Vagina (tissue), 2 donors: ENCODE results near the gene UQCR11. TPM values are rescaled to one million over a fixed set of nuclear protein-coding genes. Genes with fewer than 3 reads are reported as not detected.

Experiments used
- DNase-seq, 2 donors: peaks; one replicate each; pipeline ENCODE4 v3.0.0-alpha.2; 2017; ENCODE audit errors: extremely low spot score in 2 of 2
- H3K27ac ChIP-seq: fragments of 200-600 bp; sonication (generic); one replicate; pipeline ENCODE4 v1.5.1; 2019
- H3K27me3 ChIP-seq: fragments of 200-600 bp; sonication (generic); one replicate; pipeline ENCODE4 v1.5.1; 2019
- H3K36me3 ChIP-seq, 2 donors: fragments of 200-600 bp; sonication (generic); one replicate each; pipeline ENCODE4 v1.5.1; 2017 to 2019
- H3K4me1 ChIP-seq: fragments of 200-600 bp; sonication (generic); one replicate; pipeline ENCODE4 v1.5.1; 2019
- H3K4me3 ChIP-seq, 2 donors: fragments of 200-600 bp; sonication (generic); 1 replicate in 1 of 2; 2 replicates in 1 of 2; pipeline ENCODE4 v1.5.1; 2016 to 2019
- H3K9me3 ChIP-seq: fragments of 200-600 bp; sonication (generic); one replicate; pipeline ENCODE4 v1.5.1; 2019
- POLR2A ChIP-seq, 2 donors: fragments of 450-650 bp; IDR thresholded peaks; one replicate each; pipeline ENCODE4 v1.6.1; 2017; ENCODE audit warnings: antibody characterized with exemption in 2 of 2, mild to moderate bottlenecking in 2 of 2, moderate library complexity in 2 of 2
- POLR2AphosphoS5 ChIP-seq, 2 donors: sonication (generic); formaldehyde crosslinking; IDR thresholded peaks; one replicate each; pipeline ENCODE4 v1.9.0; 2017; ENCODE audit warnings: antibody characterized with exemption in 2 of 2, mild to moderate bottlenecking in 2 of 2, low read depth in 1 of 2; ENCODE audit not compliant: insufficient read depth in 1 of 2
- intact Hi-C: fragments of 100-400 bp; cut with DNase I; formaldehyde crosslinking; loops from one replicate; pipeline ENCODE4 v1.15.1; 2023
- total RNA-seq: library from RNA; depleted of rRNA; stranded (reverse); fragments of >200 nt; gene quantifications from one replicate; pipeline ENCODE4 v1.2.3, GENCODE V29; 2016
- TF ChIP-seq, protein P1 (sequence below), 3 experiments: fragments of 450-650 bp in 2 of 3; fragments of 200-600 bp in 1 of 3; sonication (generic) in 1 of 3; IDR thresholded peaks; one replicate each; pipeline ENCODE4 v1.5.1; 2017 to 2019; ENCODE audit warnings: antibody characterized with exemption in 3 of 3, mild to moderate bottlenecking in 2 of 3, moderate library complexity in 2 of 3

The UQCR11 gene
- total RNA-seq, 1 donor from 2014 or later: 79.8 TPM

DNA sequence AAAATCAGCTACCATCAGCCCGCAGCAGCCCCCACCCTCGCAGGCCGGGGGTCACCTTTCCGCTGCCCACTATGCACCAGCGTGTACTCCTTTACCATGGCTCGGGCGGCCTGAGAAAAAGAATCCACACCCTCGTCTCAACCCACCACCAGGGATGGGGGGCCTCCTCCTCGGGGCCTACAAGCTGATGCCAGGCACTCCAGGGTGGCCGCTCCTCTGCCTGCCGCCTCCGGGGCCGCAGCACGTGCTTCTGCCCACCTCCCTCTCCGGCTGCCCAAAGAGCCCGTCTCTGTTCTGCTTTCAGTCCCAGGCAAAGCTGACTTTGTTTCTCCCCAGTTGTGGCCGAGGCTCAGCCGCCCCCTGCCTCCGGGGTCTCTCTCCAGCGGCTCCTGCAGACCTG is 26.0 kb downstream of the UQCR11 start:
- H3K4me3 ChIP-seq: no peak overlapping the region
- TF ChIP-seq POLR2A (IDR thresholded peaks at IDR 0.05) (no peak), POLR2AphosphoS5 (IDR thresholded peaks at IDR 0.05; ENCODE audit: insufficient read depth in 1 of 2, low read depth in 1 of 2) (no peak)
- TF ChIP-seq, protein P1, sequence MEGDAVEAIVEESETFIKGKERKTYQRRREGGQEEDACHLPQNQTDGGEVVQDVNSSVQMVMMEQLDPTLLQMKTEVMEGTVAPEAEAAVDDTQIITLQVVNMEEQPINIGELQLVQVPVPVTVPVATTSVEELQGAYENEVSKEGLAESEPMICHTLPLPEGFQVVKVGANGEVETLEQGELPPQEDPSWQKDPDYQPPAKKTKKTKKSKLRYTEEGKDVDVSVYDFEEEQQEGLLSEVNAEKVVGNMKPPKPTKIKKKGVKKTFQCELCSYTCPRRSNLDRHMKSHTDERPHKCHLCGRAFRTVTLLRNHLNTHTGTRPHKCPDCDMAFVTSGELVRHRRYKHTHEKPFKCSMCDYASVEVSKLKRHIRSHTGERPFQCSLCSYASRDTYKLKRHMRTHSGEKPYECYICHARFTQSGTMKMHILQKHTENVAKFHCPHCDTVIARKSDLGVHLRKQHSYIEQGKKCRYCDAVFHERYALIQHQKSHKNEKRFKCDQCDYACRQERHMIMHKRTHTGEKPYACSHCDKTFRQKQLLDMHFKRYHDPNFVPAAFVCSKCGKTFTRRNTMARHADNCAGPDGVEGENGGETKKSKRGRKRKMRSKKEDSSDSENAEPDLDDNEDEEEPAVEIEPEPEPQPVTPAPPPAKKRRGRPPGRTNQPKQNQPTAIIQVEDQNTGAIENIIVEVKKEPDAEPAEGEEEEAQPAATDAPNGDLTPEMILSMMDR (IDR thresholded peaks at IDR 0.05): no peak
- no peaks in the 10 kb centered on the region for H3K4me1 ChIP-seq
- peaks cover 0 to 74% of the 10 kb centered on the region in 2 donors for H3K36me3 ChIP-seq
- H3K27ac ChIP-seq: no peak overlapping the region
- DNase-seq: no peak
- intact Hi-C loops: no loop called here
- H3K27me3 ChIP-seq: no peaks in the 10 kb centered on the region
- no peaks in the 10 kb centered on the region for H3K9me3 ChIP-seq

DNA sequence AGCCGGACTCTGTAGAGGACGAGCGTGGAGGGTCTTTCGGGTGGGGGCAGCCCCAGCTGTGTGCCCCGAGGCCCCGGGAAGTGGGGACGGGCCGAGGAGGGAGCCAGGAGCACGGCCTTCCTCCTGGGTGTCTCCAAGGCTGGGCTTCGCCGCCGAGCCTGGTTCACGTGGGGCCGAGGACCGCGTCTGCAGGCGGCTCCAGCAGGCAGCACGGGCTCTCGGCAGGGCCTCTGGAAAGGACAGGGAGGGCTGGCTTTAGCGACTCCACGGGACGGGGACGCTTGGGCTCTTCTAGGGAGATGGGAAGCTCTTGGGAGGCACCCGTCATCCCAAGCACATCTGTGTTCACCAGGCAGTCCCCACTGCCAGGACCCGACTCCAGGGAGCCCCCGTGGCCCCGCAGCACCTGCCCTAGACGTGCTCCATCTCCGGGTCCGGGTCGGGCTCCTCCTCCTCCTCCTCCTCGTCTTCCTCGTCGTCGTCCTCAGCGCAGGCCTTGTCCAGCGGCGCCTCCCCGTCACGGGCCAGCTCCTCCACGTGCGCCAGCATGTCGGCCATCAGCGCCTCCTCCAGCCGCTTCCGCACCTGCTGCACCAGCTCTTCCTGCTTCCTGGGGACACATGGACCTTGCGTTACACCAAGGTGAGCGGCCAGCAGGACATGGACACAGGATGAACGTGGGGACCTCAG is 27.2 kb downstream of the UQCR11 start:
- Histone ChIP-seq H3K4me3 (no peak overlapping the region), H3K36me3 (peaks cover 0 to 64% of the 10 kb centered on the region in 2 donors), H3K4me1 (no peaks in the 10 kb centered on the region), H3K27me3 (no peaks in the 10 kb centered on the region), H3K27ac (no peak overlapping the region), H3K9me3 (no peaks in the 10 kb centered on the region)
- DNase-seq: no peak
- intact Hi-C loops: no loop called here
- TF ChIP-seq POLR2A (IDR thresholded peaks at IDR 0.05) (no peak), POLR2AphosphoS5 (IDR thresholded peaks at IDR 0.05; ENCODE audit: insufficient read depth in 1 of 2, low read depth in 1 of 2) (no peak)
- TF ChIP-seq, protein P1 (IDR thresholded peaks at IDR 0.05): no peak

DNA sequence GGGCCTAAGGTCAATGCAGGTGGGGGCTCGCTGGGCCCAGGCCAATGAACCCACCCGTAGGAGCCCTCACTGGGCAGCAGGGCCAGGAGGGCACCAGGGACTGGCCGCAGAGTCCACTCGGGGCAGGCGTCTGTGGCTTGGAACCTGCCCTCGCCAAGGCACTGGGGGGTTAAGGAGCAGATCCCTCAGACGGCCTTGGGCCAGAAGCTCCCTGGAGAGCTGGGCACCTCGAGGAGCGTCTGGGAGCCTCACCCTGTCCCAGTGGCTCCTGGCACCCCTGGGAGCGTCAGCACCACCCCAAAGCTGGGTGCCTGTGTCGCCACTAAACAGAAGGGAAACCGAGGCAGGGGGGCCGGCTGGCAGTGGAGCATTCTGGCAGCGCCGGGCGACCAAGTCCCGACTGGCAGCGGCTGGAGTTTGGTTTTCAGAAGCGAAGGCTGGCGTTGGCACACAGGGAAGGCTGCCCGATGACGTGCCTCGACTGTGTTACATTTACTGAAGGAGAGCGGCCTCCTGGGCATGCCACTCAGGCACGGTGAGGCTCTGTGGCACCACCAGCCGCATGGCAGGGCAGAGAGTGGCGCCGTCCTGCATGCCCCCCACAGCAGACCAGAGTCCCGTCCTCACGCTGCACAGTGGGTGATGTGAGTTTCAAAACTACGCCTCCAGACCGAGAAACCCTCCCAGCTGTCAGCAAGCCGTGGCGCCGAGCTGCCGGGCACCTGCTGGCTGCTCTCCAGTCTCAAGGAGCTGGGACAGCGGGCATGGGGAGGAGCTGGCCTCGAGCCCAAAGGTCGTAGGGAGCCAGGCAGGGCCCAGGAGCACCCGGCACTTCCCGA is 28.0 kb downstream of the UQCR11 start:
- Histone ChIP-seq H3K36me3 (peaks cover 0 to 57% of the 10 kb centered on the region in 2 donors), H3K9me3 (no peaks in the 10 kb centered on the region), H3K4me3 (no peak overlapping the region), H3K27ac (no peak overlapping the region), H3K27me3 (no peaks in the 10 kb centered on the region), H3K4me1 (no peaks in the 10 kb centered on the region)
- no peak for DNase-seq
- intact Hi-C loops: no loop called here
- TF ChIP-seq POLR2A (IDR thresholded peaks at IDR 0.05): no peak
- TF ChIP-seq POLR2AphosphoS5 (IDR thresholded peaks at IDR 0.05; ENCODE audit: insufficient read depth in 1 of 2, low read depth in 1 of 2): no peak

DNA sequence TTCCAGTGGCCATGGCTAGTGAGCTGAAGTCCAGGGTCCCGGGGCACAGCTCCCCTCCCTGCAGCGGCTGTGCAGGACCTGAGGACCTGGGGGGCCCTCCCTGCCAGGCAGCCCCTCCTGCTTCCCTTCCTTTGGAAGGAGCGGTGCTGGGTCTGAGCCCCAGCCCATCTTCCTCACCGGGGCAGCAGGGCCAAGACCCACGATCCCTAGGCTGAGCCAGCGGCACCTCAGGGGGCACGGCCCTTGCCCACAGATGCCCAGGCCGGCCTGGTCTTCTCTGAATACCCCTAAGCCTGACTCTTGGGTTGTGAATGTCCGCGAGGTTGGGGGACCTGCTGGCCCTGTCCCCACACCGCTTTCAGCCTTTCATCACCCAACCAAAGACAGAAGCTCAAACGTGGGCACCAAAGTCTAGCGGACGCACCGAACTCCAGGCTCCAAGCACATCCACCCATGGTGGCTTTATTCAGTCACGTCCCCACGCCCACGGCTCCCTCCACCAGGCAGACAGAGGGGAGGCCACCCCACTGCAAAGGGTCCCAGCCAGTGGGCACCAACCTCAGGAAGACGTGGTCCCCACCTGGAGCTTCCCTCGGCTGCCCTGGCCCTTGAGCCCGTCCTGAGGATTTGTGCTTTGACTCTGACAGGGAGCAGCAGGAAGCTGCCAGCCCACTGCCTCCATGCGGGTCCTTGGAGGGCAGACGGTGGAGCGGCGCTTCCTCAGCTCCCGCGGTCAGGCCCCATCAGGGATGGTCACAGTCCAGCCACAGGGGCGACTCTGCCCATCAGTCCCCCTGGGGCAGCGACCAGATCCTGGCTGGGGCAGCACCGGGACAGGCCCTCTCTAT is 28.8 kb downstream of the UQCR11 start:
- Histone ChIP-seq H3K4me3 (no peak overlapping the region), H3K27me3 (no peaks in the 10 kb centered on the region), H3K36me3 (peaks cover 0 to 49% of the 10 kb centered on the region in 2 donors), H3K9me3 (no peaks in the 10 kb centered on the region), H3K27ac (no peak overlapping the region), H3K4me1 (no peaks in the 10 kb centered on the region)
- DNase-seq: no peak
- no peak for TF ChIP-seq POLR2AphosphoS5 (IDR thresholded peaks at IDR 0.05; ENCODE audit: insufficient read depth in 1 of 2, low read depth in 1 of 2)
- TF ChIP-seq, protein P1 (IDR thresholded peaks at IDR 0.05): no peak
- TF ChIP-seq POLR2A (IDR thresholded peaks at IDR 0.05): no peak
- intact Hi-C loops: no loop called here
